Measurements from ENCODE around the gene LRRC25. TPM values are rescaled to one million over a fixed set of nuclear protein-coding genes. Genes with fewer than 3 reads are reported as not detected.

The LRRC25 gene
- total RNA-seq, 2 experiments from 2014 or later, result 0.98 to 4.1 TPM

GRCh38 chr19:18438331-18439024 lies 41.1 kb upstream of the LRRC25 start:
- no peak for DNase-seq (ENCODE audit: low spot score)
- CTCF ChIA-PET (ENCODE audit: unreplicated experiment), result no interaction called here
- Histone ChIP-seq H3K4me1 (ENCODE audit: insufficient read depth, low read length, poor library complexity, severe bottlenecking) (peaks cover 11% of the 10 kb centered on the region), H3K4me3 (ENCODE audit: low read depth, low read length, poor library complexity, severe bottlenecking) (no peak overlapping the region), H3K27ac (ENCODE audit: low read depth, low read length, poor library complexity, severe bottlenecking) (no peak overlapping the region), H3K4me2 (ENCODE audit: low read length) (no peak overlapping the region), H4K20me1 (ENCODE audit: insufficient read depth, low read length) (no peaks in the 10 kb centered on the region), H3K79me2 (ENCODE audit: insufficient read depth, low read depth, low read length) (no peaks in the 10 kb centered on the region), H3K9me2 (ENCODE audit: insufficient read depth, low read length) (no peaks in the 10 kb centered on the region), H3K36me3 (ENCODE audit: insufficient read depth, low read length) (peaks cover 13% of the 10 kb centered on the region), H3K9me3 (ENCODE audit: low read length) (0 out of 2 replicates have a peak, but pooled peaks cover 7% of the 10 kb centered on the region), H2AFZ (ENCODE audit: low read length) (no peak overlapping the region)
- no TSS peak for BruUV-seq (replicated peaks)
- TF ChIP-seq CTCF (conservative IDR thresholded peaks at IDR 0.05; ENCODE audit: low read length), result no peak
- TF ChIP-seq EZH2phosphoT487 (IDR thresholded peaks at IDR 0.05; ENCODE audit: borderline replicate concordance, low read depth, low read length), result no peak
- POLR2A ChIA-PET, result no interaction called here
- intact Hi-C loops (cut with micrococcal nuclease; ENCODE audit: unreplicated experiment), result no loop called here

- Histone ChIP-seq H3K4me1 (ENCODE audit: insufficient read depth, low read length, poor library complexity, severe bottlenecking) (peaks cover 18% of the 10 kb centered on the region), H3K36me3 (ENCODE audit: insufficient read depth, low read length) (peaks cover 6% of the 10 kb centered on the region), H4K20me1 (ENCODE audit: insufficient read depth, low read length) (no peaks in the 10 kb centered on the region), H3K27ac (ENCODE audit: low read depth, low read length, poor library complexity, severe bottlenecking) (no peak within 1 kb of the TSS), H3K9me3 (ENCODE audit: low read length) (0 out of 2 replicates have a peak, but pooled peaks cover 6% of the 10 kb centered on the region), H3K79me2 (ENCODE audit: insufficient read depth, low read depth, low read length) (no peaks in the 10 kb centered on the region), H3K9me2 (ENCODE audit: insufficient read depth, low read length) (no peaks in the 10 kb centered on the region), H2AFZ (ENCODE audit: low read length) (no peak within 1 kb of the TSS), H3K4me3 (ENCODE audit: low read depth, low read length, poor library complexity, severe bottlenecking) (peak within 1 kb of the TSS; percentile 35), H3K4me2 (ENCODE audit: low read length) (peak within 1 kb of the TSS; percentile 60)
- ChIA-PET POLR2A (no interaction called here), CTCF (ENCODE audit: unreplicated experiment) (interaction anchor here (0.6 kb wide), 1 partner anchor 31 kb away, joined by 7 read pairs; no protein-coding TSS in a partner anchor)
- no peak for TF ChIP-seq CTCF (conservative IDR thresholded peaks at IDR 0.05; ENCODE audit: low read length)
- TF ChIP-seq EZH2phosphoT487 (IDR thresholded peaks at IDR 0.05; ENCODE audit: borderline replicate concordance, low read depth, low read length), result no peak
- no peak for DNase-seq (ENCODE audit: low spot score)
- intact Hi-C loops (cut with micrococcal nuclease; ENCODE audit: unreplicated experiment), result no loop called here
- no TSS peak for BruUV-seq (replicated peaks)
Measured at GRCh38 chr19:18437491-18438330, 40.3 kb upstream of the LRRC25 start, which contains the start of gene ISYNA1. ISYNA1 (minus strand) TSS chr19:18438133; CDS start chr19:18437979, 154 bp downstream.

All from OCI-LY7 (cell line).